ENCODE measurements around the gene XYLT2. TPM values are rescaled to one million over a fixed set of nuclear protein-coding genes. Genes with fewer than 3 reads are reported as not detected.

XYLT2 gene
- total and polyA plus RNA-seq, 2 experiments from 2014 or later = 14.2 to 44.9 TPM

DNA sequence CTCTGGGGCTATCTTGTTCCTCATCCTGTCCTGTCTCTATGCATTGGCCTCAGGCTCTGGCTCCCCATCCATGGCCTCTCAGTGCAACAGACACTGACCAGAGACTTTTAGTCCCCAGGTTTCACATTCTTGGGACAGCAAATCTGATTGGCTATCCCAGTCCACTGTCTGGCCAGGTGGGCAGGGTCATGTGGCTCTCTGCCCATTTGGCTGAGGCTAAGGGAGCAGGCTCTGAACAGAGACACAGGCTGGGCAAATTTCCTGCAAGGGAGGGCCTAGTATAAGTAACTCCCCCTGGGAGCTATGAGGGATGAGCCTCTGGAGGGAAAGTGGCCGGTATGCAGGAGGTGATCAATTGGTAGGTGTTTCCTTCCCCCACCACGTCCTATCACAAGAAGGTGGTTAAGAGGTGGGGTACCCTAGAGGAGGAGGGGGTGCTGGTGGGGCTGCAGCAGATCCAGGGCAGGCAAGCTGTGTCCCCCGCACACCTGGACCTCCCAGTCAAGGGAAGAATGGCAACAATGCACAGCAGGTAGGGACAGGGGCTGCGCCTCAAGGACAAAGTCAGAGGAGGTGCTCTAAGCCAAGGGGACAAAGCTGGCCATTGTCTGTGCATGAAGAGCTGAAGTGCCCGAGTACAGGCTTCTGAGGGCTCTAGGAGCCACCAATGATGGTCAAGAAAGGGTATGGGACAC, 13.2 kb downstream of the XYLT2 start (continued):
- TF ChIP-seq EZH2 (IDR thresholded peaks at IDR 0.05; ENCODE audit: low read depth, unreplicated experiment) (no peak), JUNB (IDR thresholded peaks at IDR 0.05; ENCODE audit: unreplicated experiment) (no peak), EZH2phosphoT487 (IDR thresholded peaks at IDR 0.05; ENCODE audit: unreplicated experiment) (no peak), POLR2AphosphoS5 (IDR thresholded peaks at IDR 0.05; ENCODE audit: low read depth) (no peak), CREB1 (CRISPR knock-in tag; IDR thresholded peaks at IDR 0.05; ENCODE audit: low read depth) (no peak), ZNF331 (CRISPR knock-in tag; IDR thresholded peaks at IDR 0.05; ENCODE audit: low read depth) (no peak), CTCF (conservative IDR thresholded peaks at IDR 0.05; ENCODE audit: low read depth in 2 of 2) (no peak)
- TF ChIP-seq, protein P1, sequence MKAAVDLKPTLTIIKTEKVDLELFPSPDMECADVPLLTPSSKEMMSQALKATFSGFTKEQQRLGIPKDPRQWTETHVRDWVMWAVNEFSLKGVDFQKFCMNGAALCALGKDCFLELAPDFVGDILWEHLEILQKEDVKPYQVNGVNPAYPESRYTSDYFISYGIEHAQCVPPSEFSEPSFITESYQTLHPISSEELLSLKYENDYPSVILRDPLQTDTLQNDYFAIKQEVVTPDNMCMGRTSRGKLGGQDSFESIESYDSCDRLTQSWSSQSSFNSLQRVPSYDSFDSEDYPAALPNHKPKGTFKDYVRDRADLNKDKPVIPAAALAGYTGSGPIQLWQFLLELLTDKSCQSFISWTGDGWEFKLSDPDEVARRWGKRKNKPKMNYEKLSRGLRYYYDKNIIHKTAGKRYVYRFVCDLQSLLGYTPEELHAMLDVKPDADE (IDR thresholded peaks at IDR 0.05) = no peak

GRCh38 chr17:50359998-50360461, 14.1 kb downstream of the XYLT2 start:
- Histone ChIP-seq H3K27me3 (ENCODE audit: insufficient read depth) (no peaks in the 10 kb centered on the region), H3F3A (replicated peaks; ENCODE audit: low read depth) (no peaks in the 10 kb centered on the region), H3K4me2 (no peak overlapping the region), H3K4me1 (ENCODE audit: insufficient read depth) (peaks cover 15% of the 10 kb centered on the region), H3K4me3 (no peak overlapping the region), H3K27ac (ENCODE audit: low read depth) (no peak overlapping the region), H3K36me3 (ENCODE audit: insufficient read depth) (no peaks in the 10 kb centered on the region), H3K9me2 (ENCODE audit: insufficient read depth) (no peaks in the 10 kb centered on the region), H2AFZ (no peak overlapping the region), H3K79me2 (replicated peaks; ENCODE audit: insufficient read depth) (no peaks in the 10 kb centered on the region), H4K20me1 (replicated peaks; ENCODE audit: insufficient read depth) (no peaks in the 10 kb centered on the region; the same call in 1 of the 2 replicates)
- Mint-ChIP-seq H3K36me3 (ENCODE audit: low read depth) (peaks cover 39% of the 10 kb centered on the region), H3K4me1 (peaks cover 28% of the 10 kb centered on the region), H3K9me3 (no peaks in the 10 kb centered on the region; the same call in 2 of the 3 replicates), H3K27me3 (ENCODE audit: insufficient read depth, low read depth, poor library complexity) (peaks cover 12% of the 10 kb centered on the region), H3K4me3 (no peak overlapping the region), H3K27ac (no peak overlapping the region)
- DNase-seq (ENCODE audit: low spot score) = no peak
- no peak for ATAC-seq
- TF ChIP-seq CREB1 (CRISPR knock-in tag; IDR thresholded peaks at IDR 0.05; ENCODE audit: low read depth) (no peak), EZH2 (IDR thresholded peaks at IDR 0.05; ENCODE audit: low read depth, unreplicated experiment) (no peak), ZNF331 (CRISPR knock-in tag; IDR thresholded peaks at IDR 0.05; ENCODE audit: low read depth) (no peak), CTCF (conservative IDR thresholded peaks at IDR 0.05; ENCODE audit: low read depth in 2 of 2) (no peak), STAT1 (IDR thresholded peaks at IDR 0.05; ENCODE audit: unreplicated experiment) (no peak), ZNF462 (CRISPR knock-in tag; IDR thresholded peaks at IDR 0.05) (no peak), JUNB (IDR thresholded peaks at IDR 0.05; ENCODE audit: unreplicated experiment) (no peak), POLR2AphosphoS5 (IDR thresholded peaks at IDR 0.05; ENCODE audit: low read depth) (no peak)
- TF ChIP-seq, protein P1 (IDR thresholded peaks at IDR 0.05) = no peak
